ENCODE data around the gene HSPD1.

DNA sequence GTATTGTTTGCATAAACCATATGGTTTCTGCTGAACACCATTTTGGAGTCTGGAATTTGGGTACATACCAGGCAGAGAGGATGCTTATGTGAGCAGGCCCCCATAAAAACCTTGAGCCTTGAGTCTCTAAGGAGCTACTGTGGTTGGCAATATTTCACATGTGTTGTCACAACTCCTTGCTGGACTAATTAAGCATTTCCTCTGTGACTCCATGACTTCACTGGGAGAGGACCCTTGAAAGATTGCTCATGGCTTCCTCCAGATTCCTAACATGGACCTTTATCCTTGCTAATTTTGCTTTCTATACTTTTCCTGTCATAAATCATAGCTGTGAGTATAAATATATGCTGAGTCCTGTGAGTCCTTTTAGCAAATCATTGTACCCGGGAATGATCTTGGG lies 53.9 kb downstream of the HSPD1 start:
- TF ChIP-seq, protein P1, sequence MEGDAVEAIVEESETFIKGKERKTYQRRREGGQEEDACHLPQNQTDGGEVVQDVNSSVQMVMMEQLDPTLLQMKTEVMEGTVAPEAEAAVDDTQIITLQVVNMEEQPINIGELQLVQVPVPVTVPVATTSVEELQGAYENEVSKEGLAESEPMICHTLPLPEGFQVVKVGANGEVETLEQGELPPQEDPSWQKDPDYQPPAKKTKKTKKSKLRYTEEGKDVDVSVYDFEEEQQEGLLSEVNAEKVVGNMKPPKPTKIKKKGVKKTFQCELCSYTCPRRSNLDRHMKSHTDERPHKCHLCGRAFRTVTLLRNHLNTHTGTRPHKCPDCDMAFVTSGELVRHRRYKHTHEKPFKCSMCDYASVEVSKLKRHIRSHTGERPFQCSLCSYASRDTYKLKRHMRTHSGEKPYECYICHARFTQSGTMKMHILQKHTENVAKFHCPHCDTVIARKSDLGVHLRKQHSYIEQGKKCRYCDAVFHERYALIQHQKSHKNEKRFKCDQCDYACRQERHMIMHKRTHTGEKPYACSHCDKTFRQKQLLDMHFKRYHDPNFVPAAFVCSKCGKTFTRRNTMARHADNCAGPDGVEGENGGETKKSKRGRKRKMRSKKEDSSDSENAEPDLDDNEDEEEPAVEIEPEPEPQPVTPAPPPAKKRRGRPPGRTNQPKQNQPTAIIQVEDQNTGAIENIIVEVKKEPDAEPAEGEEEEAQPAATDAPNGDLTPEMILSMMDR (IDR thresholded peaks at IDR 0.05) = no peak
- no peak for TF ChIP-seq POLR2A (IDR thresholded peaks at IDR 0.05)
